HEK293 (cell line): ENCODE measurements around the gene CACNB3.
A peak's percentile ranks its signal among the peaks of the same experiment; 100 is the strongest.

Experiments used
- CTCF ChIA-PET: fragments of 350-600 bp; formaldehyde crosslinking; extraction: SDS; loops from one replicate; lab custom pipeline; 2021; ENCODE audit warnings: antibody characterized with exemption; lab: Yijun Ruan, JAX
- POLR2A ChIA-PET: fragments of 300-600 bp; formaldehyde crosslinking; extraction: SDS; loops from one replicate; lab custom pipeline; 2020; ENCODE audit warnings: antibody characterized with exemption, inconsistent platforms; lab: Yijun Ruan, JAX
- H3K27ac ChIP-seq: fragments of 200-500 bp; sonication (Bioruptor generic); 2 replicates; pipeline ENCODE4 v1.5.1; 2014; ENCODE audit warnings: low read depth, low read length, control low read depth, inconsistent platforms; ENCODE audit errors: extremely low read depth
- H3K36me3 ChIP-seq, 2 experiments: fragments of 200-500 bp in 1 of 2; sonication (Bioruptor generic) in 1 of 2; 1 replicate in 1 of 2; 2 replicates in 1 of 2; pipeline ENCODE4 v1.5.1; 2014 to 2017; ENCODE audit warnings: inconsistent platforms in 2 of 2, low read length in 2 of 2; ENCODE audit not compliant: control insufficient read depth in 2 of 2, insufficient read depth in 1 of 2
- H3K4me1 ChIP-seq: fragments of 200-500 bp; sonication (Bioruptor generic); 2 replicates; pipeline ENCODE4 v1.5.1; 2014; ENCODE audit warnings: mild to moderate bottlenecking, low read length, inconsistent platforms; ENCODE audit not compliant: control insufficient read depth, insufficient read depth
- H3K4me3 ChIP-seq: 2 replicates; pipeline ENCODE4 v1.5.1; 2011; ENCODE audit warnings: low read depth, mild to moderate bottlenecking, control low read depth, low read length, moderate library complexity
- H3K9me3 ChIP-seq: fragments of 200-500 bp; sonication (Bioruptor generic); 2 replicates; pipeline ENCODE4 v1.5.1; 2014; ENCODE audit warnings: low read depth, low read length, inconsistent platforms; ENCODE audit not compliant: control insufficient read depth, insufficient read depth
- CTCF ChIP-seq: fragments of 450-650 bp; formaldehyde crosslinking; IDR thresholded peaks from 2 replicates; pipeline ENCODE4 v1.5.1; 2016; ENCODE audit warnings: missing biosample characterization, missing genetic modification characterization
- ZBTB17 ChIP-seq: fragments of 450-650 bp; formaldehyde crosslinking; IDR thresholded peaks from 2 replicates; pipeline ENCODE4 v1.5.1; 2016; ENCODE audit warnings: missing biosample characterization, missing genetic modification characterization
- ZBTB44 ChIP-seq: fragments of 450-650 bp; IDR thresholded peaks from 2 replicates; pipeline ENCODE4 v1.5.1; 2018; ENCODE audit warnings: missing biosample characterization, mild to moderate bottlenecking, missing genetic modification characterization
- ZFHX2 ChIP-seq: fragments of 450-650 bp; formaldehyde crosslinking; conservative IDR thresholded peaks from 2 replicates; pipeline ENCODE4 v1.5.1; 2016; ENCODE audit warnings: missing biosample characterization, missing genetic modification characterization
- ZFP37 ChIP-seq: fragments of 450-650 bp; formaldehyde crosslinking; IDR thresholded peaks from 2 replicates; pipeline ENCODE4 v1.5.1; 2016; ENCODE audit warnings: missing biosample characterization, missing genetic modification characterization
- ZNF112 ChIP-seq: fragments of 450-650 bp; formaldehyde crosslinking; IDR thresholded peaks from 2 replicates; pipeline ENCODE4 v1.5.0; 2017; ENCODE audit warnings: missing biosample characterization, missing genetic modification characterization
- ZNF155 ChIP-seq: fragments of 450-650 bp; formaldehyde crosslinking; IDR thresholded peaks from 2 replicates; pipeline ENCODE4 v1.5.1; 2016; ENCODE audit warnings: missing biosample characterization, missing genetic modification characterization
- ZNF239 ChIP-seq: fragments of 450-650 bp; formaldehyde crosslinking; IDR thresholded peaks from 2 replicates; pipeline ENCODE4 v1.5.1; 2016; ENCODE audit warnings: missing biosample characterization, missing genetic modification characterization
- ZNF324 ChIP-seq: fragments of 450-650 bp; formaldehyde crosslinking; IDR thresholded peaks from 2 replicates; pipeline ENCODE4 v1.5.1; 2016; ENCODE audit warnings: missing biosample characterization, missing genetic modification characterization
- ZNF37A ChIP-seq: fragments of 450-650 bp; IDR thresholded peaks from 2 replicates; pipeline ENCODE4 v1.5.1; 2018; ENCODE audit warnings: missing biosample characterization, missing genetic modification characterization
- ZNF48 ChIP-seq: fragments of 450-650 bp; formaldehyde crosslinking; IDR thresholded peaks from 2 replicates; pipeline ENCODE4 v1.5.1; 2016; ENCODE audit warnings: missing biosample characterization, missing genetic modification characterization
- ZNF501 ChIP-seq: fragments of 450-650 bp; formaldehyde crosslinking; IDR thresholded peaks from 2 replicates; pipeline ENCODE4 v1.5.1; 2016; ENCODE audit warnings: missing biosample characterization, missing genetic modification characterization
- ZNF510 ChIP-seq: fragments of 450-650 bp; formaldehyde crosslinking; IDR thresholded peaks from 2 replicates; pipeline ENCODE4 v1.5.1; 2018; ENCODE audit warnings: mild to moderate bottlenecking, missing genetic modification characterization, missing biosample characterization; ENCODE audit not compliant: insufficient replicate concordance
- ZNF548 ChIP-seq: fragments of 450-650 bp; formaldehyde crosslinking; IDR thresholded peaks from 2 replicates; pipeline ENCODE4 v1.5.1; 2016; ENCODE audit warnings: missing biosample characterization, missing genetic modification characterization
- ZNF585B ChIP-seq: fragments of 450-650 bp; formaldehyde crosslinking; IDR thresholded peaks from 2 replicates; pipeline ENCODE4 v1.5.1; 2016; ENCODE audit warnings: missing biosample characterization, missing genetic modification characterization
- ZNF600 ChIP-seq: fragments of 450-650 bp; formaldehyde crosslinking; IDR thresholded peaks from 2 replicates; pipeline ENCODE4 v1.5.1; 2016; ENCODE audit warnings: missing biosample characterization, missing genetic modification characterization
- ZNF626 ChIP-seq: fragments of 450-650 bp; sonication (Bioruptor Pico); formaldehyde crosslinking; IDR thresholded peaks from 2 replicates; pipeline ENCODE4 v1.5.1; 2018; ENCODE audit warnings: missing biosample characterization, missing genetic modification characterization, inconsistent platforms
- ZNF639 ChIP-seq: fragments of 450-650 bp; formaldehyde crosslinking; IDR thresholded peaks from 2 replicates; pipeline ENCODE4 v1.5.1; 2016; ENCODE audit warnings: missing biosample characterization, missing genetic modification characterization
- ZNF792 ChIP-seq: fragments of 450-650 bp; formaldehyde crosslinking; IDR thresholded peaks from 2 replicates; pipeline ENCODE4 v1.5.1; 2016; ENCODE audit warnings: missing biosample characterization, missing genetic modification characterization
- ZNF837 ChIP-seq: fragments of 450-650 bp; formaldehyde crosslinking; IDR thresholded peaks from 2 replicates; pipeline ENCODE4 v1.5.1; 2016; ENCODE audit warnings: missing biosample characterization, missing genetic modification characterization
- ZNF843 ChIP-seq: fragments of 450-650 bp; formaldehyde crosslinking; IDR thresholded peaks from 2 replicates; pipeline ENCODE4 v1.5.1; 2016; ENCODE audit warnings: missing biosample characterization, missing genetic modification characterization
- ZSCAN4 ChIP-seq: fragments of 450-650 bp; formaldehyde crosslinking; IDR thresholded peaks from 2 replicates; pipeline ENCODE4 v1.5.1; 2017; ENCODE audit warnings: missing biosample characterization, missing genetic modification characterization

CACNB3 gene

GRCh38 chr12:48816143-48816854 is 2.0 kb upstream of the CACNB3 start:
- POLR2A ChIA-PET = interaction anchor here (0.6 to 2.3 kb wide), 4 partner anchors 10 to 465 kb away, joined by 3 to 11 read pairs (median 4); partner anchors contain the start of gene ADCY6
- H3K9me3 ChIP-seq = no peaks in the 10 kb centered on the region
- no peaks in the 10 kb centered on the region for H3K36me3 ChIP-seq
- no peak overlapping the region for H3K4me3 ChIP-seq
- CTCF ChIA-PET = interaction anchor here (0.9 to 7.1 kb wide), 11 partner anchors 9 to 282 kb away, joined by 3 to 53 read pairs (median 8); partner anchors contain the start of genes ADCY6 and DDX23
- no peak overlapping the region for H3K27ac ChIP-seq
- H3K4me1 ChIP-seq = peaks cover 3% of the 10 kb centered on the region; the same call in 1 of the 2 replicates
- TF ChIP-seq ZNF837 (tag by site-specific recombination) (no peak), ZNF585B (tag by site-specific recombination) (no peak), ZNF626 (no peak), ZNF792 (tag by site-specific recombination) (no peak), ZNF324 (no peak), ZNF112 (tag by site-specific recombination) (no peak), ZNF843 (tag by site-specific recombination) (no peak)

- H3K4me3 ChIP-seq = peak overlapping the region; percentile 63
- H3K4me1 ChIP-seq = peaks cover 3% of the 10 kb centered on the region; the same call in 1 of the 2 replicates
- CTCF ChIA-PET = interaction anchor here (0.7 to 1.5 kb wide), 5 partner anchors 11 to 146 kb away, joined by 3 to 8 read pairs (median 3); no protein-coding TSS in a partner anchor
- TF ChIP-seq CTCF = peak; percentile 84
- no peak for TF ChIP-seq ZNF510 (tag by site-specific recombination)
- TF ChIP-seq ZNF37A = no peak
- peak; percentile 78 for TF ChIP-seq ZFHX2 (tag by site-specific recombination)
- no peak for TF ChIP-seq ZFP37
- TF ChIP-seq ZNF239 (tag by site-specific recombination) = no peak
- no peak for TF ChIP-seq ZNF548 (tag by site-specific recombination)
- no peak for TF ChIP-seq ZNF155 (tag by site-specific recombination)
- TF ChIP-seq ZBTB17 (tag by site-specific recombination) = no peak
- TF ChIP-seq ZBTB44 (tag by site-specific recombination) = no peak
- no peak for TF ChIP-seq ZNF48 (tag by site-specific recombination)
- no peak for TF ChIP-seq ZNF639
- peak; percentile 42 for TF ChIP-seq ZNF600 (tag by site-specific recombination)
- TF ChIP-seq ZSCAN4 (tag by site-specific recombination) = no peak
- TF ChIP-seq ZNF501 (tag by site-specific recombination) = no peak
- TF ChIP-seq, all 188 proteins: peak for 3
- H3K27ac ChIP-seq = no peak overlapping the region; the same call in 1 of the 2 replicates
- H3K9me3 ChIP-seq = no peaks in the 10 kb centered on the region
- POLR2A ChIA-PET = interaction anchor here (0.5 to 2.0 kb wide), 5 partner anchors 9 to 1592 kb away, joined by 3 to 5 read pairs (median 3); no protein-coding TSS in a partner anchor
- peaks cover 0 to 13% of the 10 kb centered on the region in 2 experiments; a peak in 1 of 3 replicates for H3K36me3 ChIP-seq
Observed at GRCh38 chr12:48818831-48819590, 715 bp downstream of the CACNB3 start.
